T-helper 2 cell treated with Interferon-gamma antibody and Interleukin-4, amounts not matched to agents 5 μg/mL and 100 μg/mL, for 36 hours (primary cell): ENCODE measurements around the gene QPRT.
"Not testable (repeated sequence)": the region's sequence is repeated elsewhere in the genome, so short reads cannot be mapped to it uniquely, and the experiment has no call there.

Experiments used
- DNase-seq: peaks from one replicate; pipeline ENCODE4 v3.0.0; 2021; ENCODE audit warnings: low spot score
- H3K27ac Mint-ChIP-seq: one replicate; pipeline ENCODE4 v1.8.0; 2021; ENCODE audit warnings: mild to moderate bottlenecking, mixed read lengths
- H3K27me3 Mint-ChIP-seq: one replicate; pipeline ENCODE4 v1.8.0; 2021; ENCODE audit warnings: low read depth, mixed read lengths
- H3K36me3 Mint-ChIP-seq: one replicate; pipeline ENCODE4 v1.8.0; 2021; ENCODE audit warnings: low read depth, mixed read lengths
- H3K4me1 Mint-ChIP-seq: one replicate; pipeline ENCODE4 v1.8.0; 2021; ENCODE audit warnings: low read depth, mixed read lengths
- H3K4me3 Mint-ChIP-seq: one replicate; pipeline ENCODE4 v1.8.0; 2022; ENCODE audit warnings: mild to moderate bottlenecking, moderate library complexity, mixed read lengths
- H3K9me3 Mint-ChIP-seq: one replicate; pipeline ENCODE4 v1.8.0; 2021; ENCODE audit warnings: mixed read lengths

The QPRT gene

GRCh38 chr16:29668267-29668666 lies 10.7 kb upstream of the QPRT start:
- Mint-ChIP-seq H3K4me3 (peak overlapping the region; percentile 26), H3K27me3 (no peaks in the 10 kb centered on the region), H3K4me1 (peaks cover 27% of the 10 kb centered on the region), H3K36me3 (peaks cover 72% of the 10 kb centered on the region), H3K27ac (no peak overlapping the region), H3K9me3 (no peaks in the 10 kb centered on the region)
- DNase-seq, result no peak

GRCh38 chr16:29673501-29673900 lies 5.5 kb upstream of the QPRT start:
- no peaks in the 10 kb centered on the region for H3K9me3 Mint-ChIP-seq
- peak overlapping the region; percentile 67 for H3K27ac Mint-ChIP-seq
- no peaks in the 10 kb centered on the region for H3K27me3 Mint-ChIP-seq
- peaks cover 30% of the 10 kb centered on the region for H3K36me3 Mint-ChIP-seq
- H3K4me3 Mint-ChIP-seq, result no peak overlapping the region
- DNase-seq, result no peak
- peaks cover 19% of the 10 kb centered on the region for H3K4me1 Mint-ChIP-seq

- Mint-ChIP-seq H3K4me3 (no peak overlapping the region), H3K9me3 (no peaks in the 10 kb centered on the region), H3K27me3 (no peaks in the 10 kb centered on the region), H3K4me1 (peaks cover 18% of the 10 kb centered on the region), H3K27ac (peak overlapping the region; percentile 55), H3K36me3 (peaks cover 28% of the 10 kb centered on the region)
- no peak for DNase-seq
These were observed 4.8 kb upstream of the QPRT start for GRCh38 chr16:29674188-29674587.

- no peak for DNase-seq
- Mint-ChIP-seq H3K9me3 (no peaks in the 10 kb centered on the region), H3K36me3 (peaks cover 18% of the 10 kb centered on the region), H3K27me3 (no peaks in the 10 kb centered on the region), H3K4me1 (peaks cover 25% of the 10 kb centered on the region), H3K27ac (peak overlapping the region; percentile 69), H3K4me3 (no peak overlapping the region)
These were observed 3.0 kb upstream of the QPRT start for GRCh38 chr16:29675811-29676643.

GRCh38 chr16:29676989-29677785 lies 1.8 kb upstream of the QPRT start:
- Mint-ChIP-seq H3K4me1 (peaks cover 24% of the 10 kb centered on the region), H3K27ac (peak overlapping the region; percentile 31), H3K4me3 (no peak overlapping the region), H3K9me3 (no peaks in the 10 kb centered on the region), H3K27me3 (no peaks in the 10 kb centered on the region), H3K36me3 (peaks cover 14% of the 10 kb centered on the region)
- no peak for DNase-seq

- Mint-ChIP-seq H3K27me3 (no peaks in the 10 kb centered on the region), H3K27ac (peak overlapping the region; percentile 85), H3K4me3 (peak overlapping the region; percentile 82), H3K9me3 (no peaks in the 10 kb centered on the region), H3K36me3 (peaks cover 11% of the 10 kb centered on the region), H3K4me1 (peaks cover 20% of the 10 kb centered on the region)
- no peak for DNase-seq
These were observed 1.2 kb downstream of the QPRT start for GRCh38 chr16:29680180-29680598.

- DNase-seq, result no peak
- H3K27me3 Mint-ChIP-seq, result no peaks in the 10 kb centered on the region
- H3K36me3 Mint-ChIP-seq, result peaks cover 10% of the 10 kb centered on the region
- no peak overlapping the region for H3K27ac Mint-ChIP-seq
- peaks cover 24% of the 10 kb centered on the region for H3K4me1 Mint-ChIP-seq
- H3K4me3 Mint-ChIP-seq, result no peak overlapping the region
- no peaks in the 10 kb centered on the region for H3K9me3 Mint-ChIP-seq
These were observed 4.6 kb downstream of the QPRT start for GRCh38 chr16:29683543-29684090.

- Mint-ChIP-seq H3K9me3 (no peaks in the 10 kb centered on the region), H3K4me3 (no peak overlapping the region), H3K36me3 (peaks cover 11% of the 10 kb centered on the region), H3K27ac (no peak overlapping the region), H3K27me3 (no peaks in the 10 kb centered on the region), H3K4me1 (peaks cover 18% of the 10 kb centered on the region)
- DNase-seq, result no peak
These were observed 5.7 kb downstream of the QPRT start for GRCh38 chr16:29684679-29685078.

- Mint-ChIP-seq H3K27ac (peak overlapping the region; percentile 33), H3K9me3 (no peaks in the 10 kb centered on the region), H3K36me3 (peaks cover 11% of the 10 kb centered on the region), H3K4me3 (no peak overlapping the region), H3K4me1 (peaks cover 14% of the 10 kb centered on the region), H3K27me3 (no peaks in the 10 kb centered on the region)
- DNase-seq, result no peak
These were observed 7.9 kb downstream of the QPRT start for GRCh38 chr16:29686740-29687332.

GRCh38 chr16:29687755-29688154 lies 8.8 kb downstream of the QPRT start:
- Mint-ChIP-seq H3K27ac (peak overlapping the region; percentile 2), H3K4me3 (no peak overlapping the region), H3K4me1 (peaks cover 14% of the 10 kb centered on the region), H3K9me3 (no peaks in the 10 kb centered on the region), H3K27me3 (no peaks in the 10 kb centered on the region), H3K36me3 (peaks cover 11% of the 10 kb centered on the region)
- DNase-seq, result no peak

GRCh38 chr16:29688172-29688571 lies 9.2 kb downstream of the QPRT start:
- Mint-ChIP-seq H3K4me1 (peaks cover 14% of the 10 kb centered on the region), H3K36me3 (peaks cover 11% of the 10 kb centered on the region), H3K27ac (peak overlapping the region; percentile 2), H3K27me3 (no peaks in the 10 kb centered on the region), H3K9me3 (no peaks in the 10 kb centered on the region), H3K4me3 (no peak overlapping the region)
- no peak for DNase-seq

- H3K27me3 Mint-ChIP-seq, H3K9me3 Mint-ChIP-seq, DNase-seq, H3K36me3 Mint-ChIP-seq, H3K4me3 Mint-ChIP-seq, H3K27ac Mint-ChIP-seq: not testable (repeated sequence)
- H3K4me1 Mint-ChIP-seq, result peaks cover 14% of the 10 kb centered on the region
These were observed 10.7 kb downstream of the QPRT start for GRCh38 chr16:29689490-29690351.

- H3K4me3 Mint-ChIP-seq, result not testable (repeated sequence)
These were observed 13.6 kb downstream of the QPRT start for GRCh38 chr16:29692606-29693005.

More at GRCh38 chr16:29692606-29693005, 13.6 kb downstream of the QPRT start:
- H3K4me1 Mint-ChIP-seq, H3K27ac Mint-ChIP-seq, H3K9me3 Mint-ChIP-seq, DNase-seq, H3K27me3 Mint-ChIP-seq, H3K36me3 Mint-ChIP-seq: not testable (repeated sequence)
